ENCODE results near the gene PSMC5.

- TF ChIP-seq CTCF (IDR thresholded peaks at IDR 0.05) (no peak), POLR2A (IDR thresholded peaks at IDR 0.05) (no peak), POLR2AphosphoS5 (IDR thresholded peaks at IDR 0.05) (no peak)
Observed at GRCh38 chr17:63817736-63818385, 9.4 kb upstream of the PSMC5 start.

Measured in sigmoid colon (tissue), 4 donors.